ENCODE measurements around the gene VIPR1.
A peak's percentile ranks its signal among the peaks of the same experiment; 100 is the strongest.
"Not testable (repeated sequence)": the region's sequence is repeated elsewhere in the genome, so short reads cannot be mapped to it uniquely, and the experiment has no call there.

Gene VIPR1

GRCh38 chr3:42562047-42562907, 59.8 kb downstream of the VIPR1 start:
- H3K4me3 ChIP-seq (ENCODE audit: low read depth, low read length) = no peak overlapping the region
- DNase-seq (ENCODE audit: low read depth) = no peak
- TF ChIP-seq CTCF (IDR thresholded peaks at IDR 0.05; ENCODE audit: low read depth, low read length) = no peak
- TF ChIP-seq, protein P1, sequence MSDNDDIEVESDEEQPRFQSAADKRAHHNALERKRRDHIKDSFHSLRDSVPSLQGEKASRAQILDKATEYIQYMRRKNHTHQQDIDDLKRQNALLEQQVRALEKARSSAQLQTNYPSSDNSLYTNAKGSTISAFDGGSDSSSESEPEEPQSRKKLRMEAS (IDR thresholded peaks at IDR 0.05; ENCODE audit: low read depth, low read length) = no peak
- no peak for TF ChIP-seq MYC (IDR thresholded peaks at IDR 0.05; ENCODE audit: low read depth, low read length)
- no peak for TF ChIP-seq POLR2A (IDR thresholded peaks at IDR 0.05; ENCODE audit: extremely low read depth, insufficient read length)

DNA sequence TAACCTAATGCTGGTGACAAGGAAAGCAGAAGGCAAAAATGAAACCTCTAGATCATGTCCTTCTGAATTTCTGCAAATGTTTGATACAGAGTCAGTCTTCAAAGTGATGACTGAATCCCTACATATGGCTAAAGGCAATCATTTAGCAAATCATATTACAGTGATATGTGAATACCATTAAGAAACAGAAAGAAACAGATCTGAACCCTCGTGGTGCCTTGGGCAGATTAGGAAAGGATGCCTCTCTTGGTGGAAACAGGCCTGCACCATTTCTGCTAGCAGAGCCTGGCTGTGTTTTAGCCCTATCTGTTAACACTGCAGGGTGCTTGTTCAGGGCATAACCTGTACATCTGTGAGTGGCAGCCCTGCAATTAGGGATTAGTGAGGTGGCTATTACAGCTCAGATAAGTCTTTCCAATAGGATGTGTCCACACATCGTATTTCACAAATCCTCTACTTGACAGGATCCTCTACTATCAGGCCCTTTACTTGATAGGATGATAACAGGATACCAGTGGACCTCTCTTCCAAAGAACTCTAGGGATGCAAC, 67.2 kb downstream of the VIPR1 start:
- H3K4me3 ChIP-seq (ENCODE audit: low read depth, low read length) = no peak overlapping the region
- TF ChIP-seq, protein P1 (IDR thresholded peaks at IDR 0.05; ENCODE audit: low read depth, low read length) = no peak
- TF ChIP-seq CTCF (IDR thresholded peaks at IDR 0.05; ENCODE audit: low read depth, low read length) = no peak
- TF ChIP-seq POLR2A (IDR thresholded peaks at IDR 0.05; ENCODE audit: extremely low read depth, insufficient read length) = no peak
- TF ChIP-seq MYC (IDR thresholded peaks at IDR 0.05; ENCODE audit: low read depth, low read length) = no peak
- no peak for DNase-seq (ENCODE audit: low read depth)

- DNase-seq (ENCODE audit: low read depth) = peak; percentile 41
These were observed 69.8 kb downstream of the VIPR1 start for GRCh38 chr3:42572278-42572677.

GRCh38 chr3:42575137-42575741, 72.8 kb downstream of the VIPR1 start:
- DNase-seq (ENCODE audit: low read depth) = no peak

More at GRCh38 chr3:42572278-42572677, 69.8 kb downstream of the VIPR1 start:
- peak; percentile 72 for TF ChIP-seq CTCF (IDR thresholded peaks at IDR 0.05; ENCODE audit: low read depth, low read length)
- TF ChIP-seq MYC (IDR thresholded peaks at IDR 0.05; ENCODE audit: low read depth, low read length) = no peak
- no peak overlapping the region for H3K4me3 ChIP-seq (ENCODE audit: low read depth, low read length)

DNA sequence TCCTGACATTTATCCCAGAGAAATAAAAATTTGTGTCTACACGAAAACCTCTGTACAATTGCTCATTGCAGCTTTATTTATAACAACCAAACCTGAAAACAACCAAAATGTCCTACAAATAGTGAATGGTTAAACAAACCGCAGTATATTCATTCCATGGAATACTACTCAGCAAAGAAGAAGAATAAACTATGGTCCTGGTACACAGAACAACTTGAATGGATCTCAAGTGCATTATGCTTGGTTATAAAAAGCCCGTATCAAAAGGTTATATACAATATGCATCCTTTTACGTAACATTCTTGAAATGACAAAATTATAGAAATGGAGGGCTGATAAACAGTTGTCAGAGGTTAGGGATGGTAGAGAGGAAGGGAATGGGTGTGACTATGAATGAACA, 75.6 kb downstream of the VIPR1 start:
- H3K4me3 ChIP-seq (ENCODE audit: low read depth, low read length) = no peak overlapping the region
- no peak for DNase-seq (ENCODE audit: low read depth)
- TF ChIP-seq, protein P1 (IDR thresholded peaks at IDR 0.05; ENCODE audit: low read depth, low read length) = no peak
- TF ChIP-seq CTCF (IDR thresholded peaks at IDR 0.05; ENCODE audit: low read depth, low read length) = no peak
- TF ChIP-seq MYC (IDR thresholded peaks at IDR 0.05; ENCODE audit: low read depth, low read length) = no peak
- no peak for TF ChIP-seq POLR2A (IDR thresholded peaks at IDR 0.05; ENCODE audit: extremely low read depth, insufficient read length)

More at GRCh38 chr3:42575137-42575741, 72.8 kb downstream of the VIPR1 start:
- H3K4me3 ChIP-seq (ENCODE audit: low read depth, low read length) = no peak overlapping the region
- TF ChIP-seq MYC (IDR thresholded peaks at IDR 0.05; ENCODE audit: low read depth, low read length) (no peak), POLR2A (IDR thresholded peaks at IDR 0.05; ENCODE audit: extremely low read depth, insufficient read length) (no peak), CTCF (IDR thresholded peaks at IDR 0.05; ENCODE audit: low read depth, low read length) (no peak)
- TF ChIP-seq, protein P1 (IDR thresholded peaks at IDR 0.05; ENCODE audit: low read depth, low read length) = no peak

GRCh38 chr3:42579346-42579745, 76.9 kb downstream of the VIPR1 start:
- DNase-seq (ENCODE audit: low read depth); H3K4me3 ChIP-seq (ENCODE audit: low read depth, low read length): not testable (repeated sequence)

Measured in NB4 (cell line).